SK-N-SH (cell line): Measurements from ENCODE around the gene HTT. TPM values are rescaled to one million over a fixed set of nuclear protein-coding genes. Genes with fewer than 3 reads are reported as not detected.

Source experiments
- CTCF ChIA-PET: fragments of 300-600, 350-600 bp; formaldehyde crosslinking; extraction: SDS; loops from one replicate; lab custom pipeline; 2021; lab: Yijun Ruan, JAX
- POLR2A ChIA-PET: fragments of 350-600 bp; sonication (Branson Sonifier 250); formaldehyde crosslinking; extraction: SDS; loops from one replicate; lab custom pipeline; 2020; ENCODE audit warnings: antibody characterized with exemption, inconsistent platforms; lab: Yijun Ruan, JAX
- DNase-seq: peaks from one replicate; pipeline ENCODE4 v3.0.0; 2012
- H2AFZ ChIP-seq: fragments of 200-600 bp; sonication (generic); 2 replicates; pipeline ENCODE4 v1.8.1; 2016; ENCODE audit warnings: antibody characterized with exemption, mild to moderate bottlenecking, low read depth
- H3F3A ChIP-seq: fragments of 200-600 bp; sonication (generic); replicated peaks from 2 replicates; pipeline ENCODE3; 2016; ENCODE audit warnings: antibody characterized with exemption, mild to moderate bottlenecking; ENCODE audit not compliant: insufficient read depth
- H3K27ac ChIP-seq, 2 experiments: fragments of 200-500 bp in 1 of 2; fragments of 200-600 bp in 1 of 2; sonication (Bioruptor generic) in 1 of 2; sonication (generic), shearing (Covaris generic) in 1 of 2; 2 replicates each; pipeline versions ENCODE4 v1.5.1 to v1.6.1; 2014 to 2016; ENCODE audit warnings: low read depth in 2 of 2, inconsistent platforms in 1 of 2, low read length in 1 of 2, mild to moderate bottlenecking in 1 of 2, mixed read lengths in 1 of 2
- H3K27me3 ChIP-seq: fragments of 200-600 bp; sonication (generic), shearing (Covaris generic); 2 replicates; pipeline ENCODE4 v1.6.1; 2016; ENCODE audit warnings: mixed run types; ENCODE audit not compliant: insufficient read depth
- H3K36me3 ChIP-seq, 2 experiments: fragments of 200-500 bp in 1 of 2; fragments of 200-600 bp in 1 of 2; sonication (Bioruptor generic) in 1 of 2; sonication (generic) in 1 of 2; replicated peaks in 1 of 2; 2 replicates each; pipeline versions ENCODE3 to v1.5.1; 2014 to 2016; ENCODE audit warnings: low read length in 1 of 2, mild to moderate bottlenecking in 1 of 2; ENCODE audit not compliant: insufficient read depth in 2 of 2, control insufficient read depth in 1 of 2
- H3K4me1 ChIP-seq, 2 experiments: fragments of 200-500 bp in 1 of 2; fragments of 200-600 bp in 1 of 2; sonication (Bioruptor generic) in 1 of 2; sonication (generic), shearing (Covaris generic) in 1 of 2; 2 replicates each; pipeline versions ENCODE4 v1.5.1 to v1.6.1; 2014 to 2016; ENCODE audit warnings: low read depth in 1 of 2, low read length in 1 of 2, mixed run types in 1 of 2; ENCODE audit not compliant: insufficient read depth in 2 of 2, control insufficient read depth in 1 of 2
- H3K4me2 ChIP-seq: fragments of 200-600 bp; sonication (generic), shearing (Covaris generic); 2 replicates; pipeline ENCODE4 v1.6.1; 2017; ENCODE audit warnings: mixed run types
- H3K4me3 ChIP-seq, 2 experiments: fragments of 200-500 bp in 1 of 2; fragments of 200-600 bp in 1 of 2; sonication (Bioruptor generic) in 1 of 2; sonication (generic), shearing (Covaris generic) in 1 of 2; 2 replicates each; pipeline versions ENCODE4 v1.5.1 to v1.8.1; 2014 to 2016; ENCODE audit warnings: low read depth in 2 of 2, inconsistent platforms in 1 of 2, low read length in 1 of 2, mild to moderate bottlenecking in 1 of 2, mixed read lengths in 1 of 2, moderate library complexity in 1 of 2
- H3K79me2 ChIP-seq: fragments of 200-600 bp; sonication (generic); 2 replicates; pipeline ENCODE4 v1.8.1; 2017; ENCODE audit warnings: mild to moderate bottlenecking; ENCODE audit not compliant: insufficient read depth
- H3K9ac ChIP-seq: fragments of 200-600 bp; sonication (generic); 2 replicates; pipeline ENCODE4 v1.6.1; 2017; ENCODE audit warnings: mixed run types
- H3K9me2 ChIP-seq: fragments of 200-600 bp; sonication (generic); 2 replicates; pipeline ENCODE4 v1.6.1; 2017; ENCODE audit warnings: mixed run types
- H3K9me3 ChIP-seq: fragments of 200-600 bp; sonication (generic); 2 replicates; pipeline ENCODE4 v1.6.1; 2017; ENCODE audit warnings: mixed run types, mild to moderate bottlenecking, moderate library complexity
- H4K20me1 ChIP-seq: fragments of 200-600 bp; sonication (generic); 2 replicates; pipeline ENCODE4 v1.6.1; 2017; ENCODE audit warnings: mild to moderate bottlenecking, mixed run types; ENCODE audit not compliant: insufficient read depth
- CHD2 ChIP-seq: fragments of 150-350 bp; IDR thresholded peaks from 2 replicates; pipeline ENCODE4 v1.6.1; 2018; ENCODE audit warnings: low read length; ENCODE audit not compliant: partially characterized antibody
- FOXJ3 ChIP-seq: sonication (generic); formaldehyde crosslinking; IDR thresholded peaks from 2 replicates; pipeline ENCODE4 v1.5.1; 2020; ENCODE audit warnings: mild to moderate bottlenecking, missing genetic modification reagents
- NFIC ChIP-seq: IDR thresholded peaks from 2 replicates; pipeline ENCODE4 v1.4.0; 2012; ENCODE audit warnings: borderline replicate concordance
- REST ChIP-seq: IDR thresholded peaks from 2 replicates; pipeline ENCODE4 v1.6.1; 2012; ENCODE audit warnings: mild to moderate bottlenecking, low read depth, low read length, moderate library complexity
- RXRA ChIP-seq: IDR thresholded peaks from 2 replicates; pipeline ENCODE4 v1.4.0; 2012; ENCODE audit warnings: low read depth, mild to moderate bottlenecking, borderline replicate concordance
- SIN3A ChIP-seq: IDR thresholded peaks from 2 replicates; pipeline ENCODE4 v1.6.1; 2012; ENCODE audit warnings: low read depth, mild to moderate bottlenecking, low read length, moderate library complexity, borderline replicate concordance
- SMC3 ChIP-seq: IDR thresholded peaks from 2 replicates; pipeline ENCODE4 v1.6.1; 2012; ENCODE audit warnings: low read depth, low read length, improper control_type of control experiment
- TAF1 ChIP-seq: IDR thresholded peaks from 2 replicates; pipeline ENCODE4 v1.6.1; 2012; ENCODE audit warnings: low read depth, mild to moderate bottlenecking, low read length, moderate library complexity, borderline replicate concordance
- WGBS: methylation state at CpG from one replicate; pipeline ENCODE4 v1.1.6; 2017; ENCODE audit warnings: low lambda C conversion rate; 5-methylcytosine and 5-hydroxymethylcytosine counted together
- polyA plus RNA-seq, 3 experiments: library from polyadenylated mRNA; depleted of rRNA; stranded (reverse); fragments of >200 nt; gene quantifications; 2 replicates each; pipeline ENCODE4 v1.2.3, GENCODE V29; 2012
- TF ChIP-seq, protein P1 (sequence below): fragments of 150-350 bp; IDR thresholded peaks from 2 replicates; pipeline ENCODE4 v1.6.1; 2016; ENCODE audit warnings: mild to moderate bottlenecking, low read depth, low read length

Gene HTT
- polyA plus RNA-seq, 1 of the 3 experiments (the other 2 are of a cell fraction), result 11.3 TPM

DNA sequence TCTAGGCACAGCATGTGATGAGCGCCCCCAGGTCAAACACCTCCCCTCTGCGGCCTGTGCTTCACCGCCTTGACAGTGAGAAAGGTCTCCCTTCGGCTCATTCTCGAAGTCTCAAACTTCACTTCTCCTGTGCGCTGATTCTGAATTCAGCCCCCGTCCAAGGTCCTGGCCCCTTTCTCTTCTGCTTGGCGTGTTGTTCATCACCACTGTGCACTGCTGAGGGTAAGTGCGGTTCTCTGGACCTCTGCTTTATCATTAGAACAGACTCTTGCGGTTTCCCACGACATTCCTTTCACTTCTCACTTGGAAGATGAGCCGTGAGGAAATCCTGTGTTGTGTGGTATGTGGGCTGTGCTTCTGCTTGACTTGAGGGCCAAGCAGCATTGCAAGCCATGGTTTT lies 12.0 kb upstream of the HTT start:
- H3K9me2 ChIP-seq, result no peaks in the 10 kb centered on the region
- H4K20me1 ChIP-seq, result no peaks in the 10 kb centered on the region
- CTCF ChIA-PET, result no interaction called here
- POLR2A ChIA-PET, result interaction anchor here (0.7 kb wide), 1 partner anchor 11 kb away, joined by 4 read pairs; no protein-coding TSS in a partner anchor
- no peak overlapping the region for H3K27ac ChIP-seq
- no peaks in the 10 kb centered on the region for H3K4me1 ChIP-seq
- H3K27me3 ChIP-seq, result no peaks in the 10 kb centered on the region; the same call in 1 of the 2 replicates
- H3F3A ChIP-seq, result no peaks in the 10 kb centered on the region
- no peaks in the 10 kb centered on the region for H3K9me3 ChIP-seq
- H3K4me2 ChIP-seq, result no peak overlapping the region
- no peak for DNase-seq
- H2AFZ ChIP-seq, result no peak overlapping the region
- H3K36me3 ChIP-seq, result no peaks in the 10 kb centered on the region
- H3K9ac ChIP-seq, result no peak overlapping the region
- no peaks in the 10 kb centered on the region for H3K79me2 ChIP-seq
- WGBS, result 76% methylated on average over 12 of the region's 12 CpGs
- TF ChIP-seq CHD2 (no peak), TAF1 (no peak), FOXJ3 (CRISPR knock-in tag) (no peak), REST (peak; percentile 59; the same call in 1 of the 2 replicates), SMC3 (no peak), SIN3A (no peak)
- TF ChIP-seq, all 33 proteins: peak for 1
- no peak overlapping the region for H3K4me3 ChIP-seq

GRCh38 chr4:3065551-3065950 lies 8.9 kb upstream of the HTT start:
- Histone ChIP-seq H3K9me3 (no peaks in the 10 kb centered on the region), H3K4me2 (no peak overlapping the region), H3K4me1 (no peaks in the 10 kb centered on the region), H4K20me1 (no peaks in the 10 kb centered on the region), H3K79me2 (no peaks in the 10 kb centered on the region), H3K9ac (no peak overlapping the region), H2AFZ (no peak overlapping the region), H3K27me3 (no peaks in the 10 kb centered on the region; the same call in 1 of the 2 replicates), H3F3A (no peaks in the 10 kb centered on the region), H3K4me3 (no peak overlapping the region), H3K27ac (no peak overlapping the region), H3K9me2 (no peaks in the 10 kb centered on the region), H3K36me3 (no peaks in the 10 kb centered on the region)
- 62% methylated on average over 3 of the region's 3 CpGs for WGBS
- ChIA-PET CTCF (interaction anchor here (1.0 kb wide), 1 partner anchor 8 kb away, joined by 4 read pairs; the partner anchor contains the start of gene HTT-AS), POLR2A (no interaction called here)
- DNase-seq, result no peak
- no peak for TF ChIP-seq NFIC
- no peak for TF ChIP-seq RXRA
- TF ChIP-seq TAF1, result no peak
- TF ChIP-seq, protein P1, sequence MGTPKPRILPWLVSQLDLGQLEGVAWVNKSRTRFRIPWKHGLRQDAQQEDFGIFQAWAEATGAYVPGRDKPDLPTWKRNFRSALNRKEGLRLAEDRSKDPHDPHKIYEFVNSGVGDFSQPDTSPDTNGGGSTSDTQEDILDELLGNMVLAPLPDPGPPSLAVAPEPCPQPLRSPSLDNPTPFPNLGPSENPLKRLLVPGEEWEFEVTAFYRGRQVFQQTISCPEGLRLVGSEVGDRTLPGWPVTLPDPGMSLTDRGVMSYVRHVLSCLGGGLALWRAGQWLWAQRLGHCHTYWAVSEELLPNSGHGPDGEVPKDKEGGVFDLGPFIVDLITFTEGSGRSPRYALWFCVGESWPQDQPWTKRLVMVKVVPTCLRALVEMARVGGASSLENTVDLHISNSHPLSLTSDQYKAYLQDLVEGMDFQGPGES, result no peak
